ENCODE measurements around the gene LRP1B.

DNA sequence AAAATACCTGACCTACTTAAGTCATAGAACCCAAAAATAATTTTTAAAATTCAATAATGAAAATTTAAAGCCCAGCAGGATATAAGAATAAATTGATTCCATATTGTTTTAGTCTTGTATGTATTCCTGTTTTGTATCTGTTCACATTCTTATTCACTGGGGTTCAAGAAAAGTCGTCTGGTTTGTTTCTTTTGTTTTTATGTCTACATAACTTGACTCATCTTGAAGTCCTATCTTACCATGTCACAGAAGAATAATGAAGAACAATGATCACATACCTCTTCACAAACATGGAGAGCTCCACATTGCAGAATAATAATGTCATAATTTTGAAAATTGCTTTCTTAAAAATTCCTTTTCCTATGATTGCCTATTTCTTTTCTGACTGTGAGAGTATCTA, 43.4 kb upstream of the LRP1B start:
- TF ChIP-seq, protein P1, sequence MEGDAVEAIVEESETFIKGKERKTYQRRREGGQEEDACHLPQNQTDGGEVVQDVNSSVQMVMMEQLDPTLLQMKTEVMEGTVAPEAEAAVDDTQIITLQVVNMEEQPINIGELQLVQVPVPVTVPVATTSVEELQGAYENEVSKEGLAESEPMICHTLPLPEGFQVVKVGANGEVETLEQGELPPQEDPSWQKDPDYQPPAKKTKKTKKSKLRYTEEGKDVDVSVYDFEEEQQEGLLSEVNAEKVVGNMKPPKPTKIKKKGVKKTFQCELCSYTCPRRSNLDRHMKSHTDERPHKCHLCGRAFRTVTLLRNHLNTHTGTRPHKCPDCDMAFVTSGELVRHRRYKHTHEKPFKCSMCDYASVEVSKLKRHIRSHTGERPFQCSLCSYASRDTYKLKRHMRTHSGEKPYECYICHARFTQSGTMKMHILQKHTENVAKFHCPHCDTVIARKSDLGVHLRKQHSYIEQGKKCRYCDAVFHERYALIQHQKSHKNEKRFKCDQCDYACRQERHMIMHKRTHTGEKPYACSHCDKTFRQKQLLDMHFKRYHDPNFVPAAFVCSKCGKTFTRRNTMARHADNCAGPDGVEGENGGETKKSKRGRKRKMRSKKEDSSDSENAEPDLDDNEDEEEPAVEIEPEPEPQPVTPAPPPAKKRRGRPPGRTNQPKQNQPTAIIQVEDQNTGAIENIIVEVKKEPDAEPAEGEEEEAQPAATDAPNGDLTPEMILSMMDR (conservative IDR thresholded peaks at IDR 0.05 in 1 of 2, IDR thresholded peaks at IDR 0.05 in 1 of 2; ENCODE audit: low read depth in 1 of 2, low read length in 2 of 2) = no peak
- no peak for TF ChIP-seq EZH2 (IDR thresholded peaks at IDR 0.05; ENCODE audit: low read length, missing control alignments)

Data from fibroblast of lung (primary cell).